HepG2 (cell line): ENCODE data around the gene ENDOD1. TPM values are rescaled to one million over a fixed set of nuclear protein-coding genes. Genes with fewer than 3 reads are reported as not detected.

Experiments
- ELF3 ChIP-seq: IDR thresholded peaks from 2 replicates; pipeline ENCODE4 v1.6.1; 2016; ENCODE audit warnings: missing genetic modification reagents, missing compliant biosample characterization
- GABPB1 ChIP-seq: IDR thresholded peaks from 2 replicates; pipeline ENCODE4 v1.6.1; 2016; ENCODE audit warnings: mild to moderate bottlenecking, missing genetic modification reagents, moderate library complexity, missing compliant biosample characterization
- HNF1A ChIP-seq, 2 experiments: sonication (generic) in 1 of 2; formaldehyde crosslinking in 1 of 2; IDR thresholded peaks; 2 replicates each; pipeline versions ENCODE4 v1.4.0 to v1.6.1; 2016 to 2020; ENCODE audit warnings: borderline replicate concordance in 1 of 2, low read depth in 1 of 2, mild to moderate bottlenecking in 1 of 2, missing genetic modification reagents in 1 of 2
- HNF1B ChIP-seq: sonication (generic); formaldehyde crosslinking; IDR thresholded peaks from 2 replicates; pipeline ENCODE4 v1.5.1; 2020; ENCODE audit warnings: mild to moderate bottlenecking, moderate library complexity, missing genetic modification reagents
- MXD4 ChIP-seq: IDR thresholded peaks from 2 replicates; pipeline ENCODE4 v1.6.1; 2016; ENCODE audit warnings: mild to moderate bottlenecking, missing biosample characterization, missing genetic modification reagents
- PCBP1 ChIP-seq: fragments of 200-400 bp; formaldehyde crosslinking; IDR thresholded peaks from 2 replicates; pipeline ENCODE4 v1.6.1; 2017; ENCODE audit warnings: mild to moderate bottlenecking, low read depth, low read length, borderline replicate concordance
- RFXANK ChIP-seq: IDR thresholded peaks from 2 replicates; pipeline ENCODE4 v1.6.1; 2016
- RXRA ChIP-seq: sonication (generic); formaldehyde crosslinking; IDR thresholded peaks from 2 replicates; pipeline ENCODE4 v1.5.1; 2020; ENCODE audit warnings: missing genetic modification reagents
- SAP130 ChIP-seq: IDR thresholded peaks from 2 replicates; pipeline ENCODE4 v1.6.1; 2016; ENCODE audit warnings: low read depth
- SNRNP70 ChIP-seq: fragments of 200-400 bp; formaldehyde crosslinking; IDR thresholded peaks from 2 replicates; pipeline ENCODE4 v1.6.1; 2017; ENCODE audit warnings: mild to moderate bottlenecking, low read depth, low read length, moderate library complexity
- TBX2 ChIP-seq: sonication (generic); formaldehyde crosslinking; IDR thresholded peaks from 2 replicates; pipeline ENCODE4 v1.5.0; 2020; ENCODE audit warnings: missing genetic modification reagents, mild to moderate bottlenecking, borderline replicate concordance
- TCF7 ChIP-seq: sonication (generic); IDR thresholded peaks from 2 replicates; pipeline ENCODE4 v1.6.1; 2016; ENCODE audit warnings: antibody characterized with exemption, low read depth
- THYN1 ChIP-seq: sonication (generic); formaldehyde crosslinking; IDR thresholded peaks from 2 replicates; pipeline ENCODE4 v1.8.1; 2023; ENCODE audit warnings: low read depth, mild to moderate bottlenecking, moderate library complexity, missing genetic modification reagents, borderline replicate concordance
- ZBTB33 ChIP-seq: sonication (generic); formaldehyde crosslinking; IDR thresholded peaks from 2 replicates; pipeline ENCODE4 v1.4.0; 2020; ENCODE audit warnings: missing genetic modification reagents
- ZBTB38 ChIP-seq: sonication (generic); formaldehyde crosslinking; IDR thresholded peaks from 2 replicates; pipeline ENCODE4 v1.5.1; 2020; ENCODE audit warnings: mild to moderate bottlenecking, missing genetic modification reagents
- ZFYVE20 ChIP-seq: sonication (generic); formaldehyde crosslinking; IDR thresholded peaks from 2 replicates; pipeline ENCODE4 v1.8.0; 2023; ENCODE audit warnings: low read depth, mild to moderate bottlenecking, moderate library complexity, missing genetic modification reagents, borderline replicate concordance
- ZNF746 ChIP-seq: sonication (generic); formaldehyde crosslinking; IDR thresholded peaks from 2 replicates; pipeline ENCODE4 v1.8.0; 2022; ENCODE audit warnings: mild to moderate bottlenecking, missing genetic modification reagents
- polyA plus RNA-seq, 8 experiments: library from polyadenylated mRNA; depleted of rRNA in 3 of 8; stranded (reverse) in 7 of 8; unstranded in 1 of 8; fragments of >200 nt; fragmentation: Illumina TruSeq in 4 of 8; extraction: Trizol in 4 of 8; gene quantifications; 2 replicates each; pipeline versions ENCODE4 v1.2.1 to v1.2.3, GENCODE V29; 2011 to 2016; ENCODE audit warnings: low read depth in 4 of 8, missing spikeins in 1 of 8, mixed read lengths in 1 of 8; ENCODE audit not compliant: insufficient read depth in 1 of 8
- total RNA-seq, 5 experiments: library from RNA; depleted of rRNA; stranded (reverse); fragments of >200 nt; fragmentation: Illumina TruSeq; extraction: Trizol; gene quantifications; 2 replicates each; pipeline ENCODE4 v1.2.3, GENCODE V29; 2016; ENCODE audit warnings: low read depth in 1 of 5

Gene ENDOD1
- total and polyA plus RNA-seq, 2 of the 13 experiments (the other 11 are each of a cell fraction or from before 2014, with no cell fraction given): 2.0 to 6.8 TPM

GRCh38 chr11:95149651-95150364, 60.2 kb downstream of the ENDOD1 start (continued):
- no peak for TF ChIP-seq HNF1B (CRISPR knock-in tag)
- TF ChIP-seq RFXANK: no peak
- TF ChIP-seq SNRNP70: no peak
- TF ChIP-seq TCF7: peak; percentile 55
- TF ChIP-seq HNF1A (IDR thresholded peaks at IDR 0.05; ENCODE audit: low read depth): no peak
- TF ChIP-seq HNF1A (CRISPR knock-in tag; IDR thresholded peaks at IDR 0.05; ENCODE audit: borderline replicate concordance): peak; percentile 20; the same call in 1 of the 2 replicates
- peak; percentile 80 for TF ChIP-seq RXRA (CRISPR knock-in tag)
- peak; percentile 44; the same call in 1 of the 2 replicates for TF ChIP-seq ELF3 (CRISPR knock-in tag)
- no peak for TF ChIP-seq PCBP1
- TF ChIP-seq SAP130 (CRISPR knock-in tag): peak; percentile 62; the same call in 1 of the 2 replicates
- TF ChIP-seq MXD4: no peak
- peak; percentile 69; the same call in 1 of the 2 replicates for TF ChIP-seq TBX2 (CRISPR knock-in tag)
- no peak for TF ChIP-seq ZFYVE20 (CRISPR knock-in tag)
- TF ChIP-seq ZBTB38 (CRISPR knock-in tag): peak; percentile 20; the same call in 1 of the 2 replicates
- 0 out of 2 replicates have a peak, but pooled peaks have one; percentile 13 for TF ChIP-seq ZBTB33 (CRISPR knock-in tag)
- no peak for TF ChIP-seq THYN1
- peak; percentile 21; the same call in 1 of the 2 replicates for TF ChIP-seq GABPB1 (CRISPR knock-in tag)
- no peak for TF ChIP-seq ZNF746 (CRISPR knock-in tag)
